Adrenal gland (tissue), 12 donors: Measurements from ENCODE around the gene LGALS8. TPM values are rescaled to one million over a fixed set of nuclear protein-coding genes. Genes with fewer than 3 reads are reported as not detected.

Experiments used
- DNase-seq, 7 donors: peaks; one replicate each; pipeline ENCODE4 v3.0.0-alpha.2; 2019 to 2020
- H3K27ac ChIP-seq, 5 donors: fragments of 200-600 bp; sonication (generic) in 4 of 5; 1 replicate in 3 of 5; 2 replicates in 2 of 5; pipeline versions ENCODE4 v1.5.1 to v1.8.0; 2016 to 2020; ENCODE audit warnings: mild to moderate bottlenecking in 1 of 5
- H3K27me3 ChIP-seq: fragments of 200-600 bp; 2 replicates; pipeline ENCODE4 v1.8.0; 2021
- H3K36me3 ChIP-seq, 2 donors: fragments of 200-600 bp; replicated peaks in 1 of 2; 1 replicate in 1 of 2; 2 replicates in 1 of 2; pipeline versions ENCODE4 v1.5.1 to v1.8.0; 2018 to 2022
- H3K4me1 ChIP-seq, 2 donors: fragments of 200-600 bp; replicated peaks in 1 of 2; 1 replicate in 1 of 2; 2 replicates in 1 of 2; pipeline versions ENCODE4 v1.5.1 to v1.8.0; 2018 to 2021
- H3K4me3 ChIP-seq, 4 donors: fragments of 200-600 bp; sonication (generic) in 3 of 4; one replicate each; pipeline ENCODE4 v1.5.1; 2016 to 2018
- H3K9me3 ChIP-seq, 3 donors: fragments of 200-600 bp; sonication (generic) in 1 of 3; replicated peaks in 1 of 3; 1 replicate in 2 of 3; 2 replicates in 1 of 3; pipeline versions ENCODE4 v1.5.1 to v1.8.0; 2016 to 2021
- POLR2A ChIP-seq, 2 donors: fragments of 450-650 bp; IDR thresholded peaks; one replicate each; pipeline ENCODE4 v1.6.1; 2017; ENCODE audit warnings: antibody characterized with exemption in 2 of 2, mild to moderate bottlenecking in 2 of 2, moderate library complexity in 1 of 2
- WGBS, 4 donors: extraction: QIAGEN DNeasy Blood & Tissue Kit in 2 of 4; methylation state at CpG; one replicate each; pipeline versions ENCODE4 v1.1.5 to v1.1.7; 2013 to 2017; 5-methylcytosine and 5-hydroxymethylcytosine counted together
- intact Hi-C, 2 donors: fragments of 100-400 bp; cut with DNase I; formaldehyde crosslinking; loops; one replicate each; pipeline versions ENCODE4 v1.14.1 to v1.15.0; 2022 to 2023
- polyA plus RNA-seq, 3 donors: library from polyadenylated mRNA; stranded (reverse); fragments of 200-250 nt in 2 of 3; fragments of 350-450 nt in 1 of 3; fragmentation: Illumina TruSeq in 1 of 3; extraction: RNeasy Lipid Tissue Mini Kit (QIAGEN cat#74804) in 1 of 3; gene quantifications; one replicate each; pipeline ENCODE4 v1.2.3, GENCODE V29; 2013 to 2014
- total RNA-seq, 9 donors: library from RNA; depleted of rRNA in 4 of 9; stranded (reverse); fragments of >200 nt in 4 of 9; fragments of 120-200 nt in 1 of 9; fragmentation: NEBNext Ultra II Directional in 1 of 9; extraction: Animal tissue kit (Norgen Biotek cat#: 25700) in 1 of 9; gene quantifications; one replicate each; pipeline versions ENCODE4 v1.1.0 to v1.2.4, GENCODE V29; 2013 to 2023
- TF ChIP-seq, protein P1 (sequence below), 6 experiments: fragments of 450-650 bp in 4 of 6; fragments of 200-600 bp in 2 of 6; sonication (generic) in 1 of 6; IDR thresholded peaks; 1 replicate in 5 of 6; 2 replicates in 1 of 6; pipeline versions ENCODE4 v1.5.1 to v1.8.0; 2016 to 2021; ENCODE audit warnings: antibody characterized with exemption in 6 of 6, mild to moderate bottlenecking in 2 of 6, moderate library complexity in 1 of 6
- donor health status: healthy with polysubstance abuse.
- donor health status: Bipolar disorder and iron deficiency.
- donor health status: DM: yes; HTN: yes; CAD: no.
- donor health status: DM: no; HTN: no; CAD: no.
- donor health status: DM: no; HTN: no; CAD: no.
- donor health status: DM: yes; HTN: yes; CAD: no.

Gene LGALS8
- total and polyA plus RNA-seq, 12 donors: 23.2 to 100 (median 54.6) TPM

- DNase-seq: no peak
- Histone ChIP-seq H3K27ac (no peak overlapping the region), H3K27me3 (no peaks in the 10 kb centered on the region), H3K4me1 (no peaks in the 10 kb centered on the region), H3K9me3 (no peaks in the 10 kb centered on the region), H3K4me3 (no peak overlapping the region), H3K36me3 (peaks cover 0 to 22% of the 10 kb centered on the region in 2 donors)
- TF ChIP-seq POLR2A (IDR thresholded peaks at IDR 0.05): no peak
- TF ChIP-seq, protein P1, sequence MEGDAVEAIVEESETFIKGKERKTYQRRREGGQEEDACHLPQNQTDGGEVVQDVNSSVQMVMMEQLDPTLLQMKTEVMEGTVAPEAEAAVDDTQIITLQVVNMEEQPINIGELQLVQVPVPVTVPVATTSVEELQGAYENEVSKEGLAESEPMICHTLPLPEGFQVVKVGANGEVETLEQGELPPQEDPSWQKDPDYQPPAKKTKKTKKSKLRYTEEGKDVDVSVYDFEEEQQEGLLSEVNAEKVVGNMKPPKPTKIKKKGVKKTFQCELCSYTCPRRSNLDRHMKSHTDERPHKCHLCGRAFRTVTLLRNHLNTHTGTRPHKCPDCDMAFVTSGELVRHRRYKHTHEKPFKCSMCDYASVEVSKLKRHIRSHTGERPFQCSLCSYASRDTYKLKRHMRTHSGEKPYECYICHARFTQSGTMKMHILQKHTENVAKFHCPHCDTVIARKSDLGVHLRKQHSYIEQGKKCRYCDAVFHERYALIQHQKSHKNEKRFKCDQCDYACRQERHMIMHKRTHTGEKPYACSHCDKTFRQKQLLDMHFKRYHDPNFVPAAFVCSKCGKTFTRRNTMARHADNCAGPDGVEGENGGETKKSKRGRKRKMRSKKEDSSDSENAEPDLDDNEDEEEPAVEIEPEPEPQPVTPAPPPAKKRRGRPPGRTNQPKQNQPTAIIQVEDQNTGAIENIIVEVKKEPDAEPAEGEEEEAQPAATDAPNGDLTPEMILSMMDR (IDR thresholded peaks at IDR 0.05): no peak
- WGBS, 4 donors: 86 to 93% (median 91%) methylated on average over 1 of the region's 1 CpG
- intact Hi-C loops: no loop called here
Observed at GRCh38 chr1:236530286-236530685, 6.5 kb downstream of the LGALS8 start.

DNA sequence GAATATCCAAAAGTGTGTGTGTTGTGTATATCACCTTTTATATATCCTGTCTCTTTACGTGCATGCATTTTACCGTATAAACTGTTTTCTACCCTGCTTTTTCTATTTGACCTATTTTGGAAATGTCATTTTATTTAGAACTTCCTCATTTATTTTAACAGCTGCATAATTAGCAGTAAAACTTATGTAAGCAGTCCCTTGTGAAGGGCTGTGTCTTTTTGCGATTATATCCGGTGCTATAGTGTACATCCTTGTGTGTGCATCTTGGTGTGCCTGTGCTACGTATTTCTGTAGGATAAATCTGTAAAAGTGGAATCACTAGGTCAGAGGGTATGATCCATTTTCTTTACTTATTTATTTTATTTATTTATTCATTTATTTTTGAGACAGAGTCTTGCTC is 7.2 kb downstream of the LGALS8 start:
- no peaks in the 10 kb centered on the region for H3K4me1 ChIP-seq
- H3K27me3 ChIP-seq: no peaks in the 10 kb centered on the region
- H3K27ac ChIP-seq: no peak overlapping the region
- H3K9me3 ChIP-seq: no peaks in the 10 kb centered on the region
- WGBS, 4 donors: 67 to 81% (median 74%) methylated on average over 5 of the region's 5 CpGs
- no peak for TF ChIP-seq POLR2A (IDR thresholded peaks at IDR 0.05)
- TF ChIP-seq, protein P1 (IDR thresholded peaks at IDR 0.05): no peak
- DNase-seq: no peak
- no peak overlapping the region for H3K4me3 ChIP-seq
- peaks cover 0 to 25% of the 10 kb centered on the region in 2 donors for H3K36me3 ChIP-seq
- intact Hi-C loops: no loop called here

DNA sequence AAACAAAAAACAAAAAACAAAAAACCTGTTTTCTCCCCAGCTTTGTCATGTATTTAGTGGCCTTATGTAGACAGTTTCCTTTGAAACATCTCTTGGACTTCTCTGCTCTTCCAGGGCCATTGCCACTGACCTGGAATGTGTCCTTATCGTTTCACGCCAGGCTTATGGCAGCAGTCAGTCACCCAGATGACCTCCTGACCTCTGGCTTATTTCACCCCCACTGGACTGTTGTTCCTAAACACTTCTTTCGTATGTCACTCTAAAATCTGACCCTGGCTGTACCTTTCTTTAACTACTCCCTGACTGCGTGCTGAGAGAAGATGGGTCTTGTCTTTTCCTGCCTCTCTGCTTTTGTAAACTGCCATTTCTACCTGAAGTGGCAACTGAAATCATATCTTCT is 9.1 kb downstream of the LGALS8 start:
- Histone ChIP-seq H3K27me3 (no peaks in the 10 kb centered on the region), H3K4me1 (no peaks in the 10 kb centered on the region), H3K27ac (no peak overlapping the region), H3K36me3 (peaks cover 0 to 16% of the 10 kb centered on the region in 2 donors), H3K4me3 (no peak overlapping the region), H3K9me3 (no peaks in the 10 kb centered on the region)
- TF ChIP-seq, protein P1 (IDR thresholded peaks at IDR 0.05): no peak
- TF ChIP-seq POLR2A (IDR thresholded peaks at IDR 0.05): no peak
- intact Hi-C loops: no loop called here
- DNase-seq: no peak
- 87 to 94% (median 88%) methylated on average over 4 of the region's 4 CpGs for WGBS, 4 donors

DNA sequence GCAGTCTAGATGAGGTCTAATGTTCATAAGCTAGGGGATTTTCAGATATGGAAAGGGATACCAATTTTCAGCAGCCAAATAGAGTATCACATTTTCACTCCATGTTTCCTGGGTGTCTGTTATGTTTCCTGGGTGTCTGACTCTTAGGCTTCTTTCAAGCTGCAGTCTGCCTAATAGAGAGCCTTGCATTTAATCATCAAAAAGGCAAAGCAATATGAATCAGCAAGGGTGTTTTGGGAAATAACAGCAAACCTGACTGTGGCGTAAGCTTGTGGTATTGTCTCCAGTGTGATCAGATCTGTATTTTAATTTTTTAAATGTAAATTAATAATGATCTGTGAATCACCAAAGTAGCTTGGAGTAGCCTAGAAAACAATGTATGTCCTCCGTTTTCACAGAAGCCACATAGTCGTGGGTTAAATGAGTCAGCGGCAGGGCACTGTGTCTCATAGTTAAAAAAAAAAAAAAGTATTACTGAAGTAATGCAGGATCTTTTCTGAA is 10.4 kb downstream of the LGALS8 start:
- Histone ChIP-seq H3K27me3 (no peaks in the 10 kb centered on the region), H3K9me3 (no peaks in the 10 kb centered on the region), H3K4me1 (no peaks in the 10 kb centered on the region), H3K4me3 (no peak overlapping the region), H3K27ac (no peak overlapping the region), H3K36me3 (peaks cover 0 to 29% of the 10 kb centered on the region in 2 donors)
- 53 to 66% (median 61%) methylated on average over 4 of the region's 4 CpGs for WGBS, 4 donors
- intact Hi-C loops: no loop called here
- DNase-seq: no peak
- no peak for TF ChIP-seq POLR2A (IDR thresholded peaks at IDR 0.05)
- TF ChIP-seq, protein P1 (IDR thresholded peaks at IDR 0.05): no peak
